Activated T-cell treated with anti-CD3 and anti-CD28 coated beads, Interleukin-2, amount 50 U/mL, for 24 hours (primary cell): ENCODE results near the gene PRR22.
"Not testable (repeated sequence)": the region's sequence is repeated elsewhere in the genome, so short reads cannot be mapped to it uniquely, and the experiment has no call there.

ENCODE experiments used
- DNase-seq: peaks from one replicate; pipeline ENCODE4 v3.0.0-alpha.2; 2020
- H3K27ac Mint-ChIP-seq: 2 replicates; pipeline ENCODE4 v1.8.0; 2020; ENCODE audit warnings: mild to moderate bottlenecking, mixed read lengths
- H3K27me3 Mint-ChIP-seq: 2 replicates; pipeline ENCODE4 v1.8.0; 2020; ENCODE audit warnings: mixed read lengths
- H3K36me3 Mint-ChIP-seq: 2 replicates; pipeline ENCODE4 v1.8.0; 2020; ENCODE audit warnings: low read depth, mixed read lengths
- H3K4me1 Mint-ChIP-seq: 2 replicates; pipeline ENCODE4 v1.8.0; 2020; ENCODE audit warnings: low read depth, mixed read lengths
- H3K4me3 Mint-ChIP-seq: 2 replicates; pipeline ENCODE4 v1.8.0; 2020; ENCODE audit warnings: mild to moderate bottlenecking, moderate library complexity, mixed read lengths
- H3K9me3 Mint-ChIP-seq: 2 replicates; pipeline ENCODE4 v1.8.0; 2020; ENCODE audit warnings: mixed read lengths

PRR22 gene

GRCh38 chr19:5789886-5790558, 5.5 kb upstream of the PRR22 start:
- H3K4me3 Mint-ChIP-seq: peak overlapping the region; percentile 96
- peaks cover 19% of the 10 kb centered on the region for H3K4me1 Mint-ChIP-seq
- no peaks in the 10 kb centered on the region for H3K27me3 Mint-ChIP-seq
- H3K9me3 Mint-ChIP-seq: no peaks in the 10 kb centered on the region
- no peak for DNase-seq
- peak overlapping the region; percentile 100 for H3K27ac Mint-ChIP-seq
- peaks cover 54% of the 10 kb centered on the region for H3K36me3 Mint-ChIP-seq

GRCh38 chr19:5789351-5789761, 4.8 kb upstream of the PRR22 start:
- Mint-ChIP-seq H3K4me3 (peak overlapping the region; percentile 96), H3K4me1 (peaks cover 19% of the 10 kb centered on the region), H3K27ac (peak overlapping the region; percentile 100), H3K27me3 (no peaks in the 10 kb centered on the region), H3K9me3 (no peaks in the 10 kb centered on the region), H3K36me3 (peaks cover 61% of the 10 kb centered on the region)
- no peak for DNase-seq

- H3K4me3 Mint-ChIP-seq: peak overlapping the region; percentile 53
Measured at GRCh38 chr19:5788422-5788821, 3.9 kb upstream of the PRR22 start.

GRCh38 chr19:5787409-5788182, 3.0 kb upstream of the PRR22 start:
- no peak for DNase-seq
- Mint-ChIP-seq H3K27me3 (no peaks in the 10 kb centered on the region), H3K36me3 (peaks cover 71% of the 10 kb centered on the region), H3K27ac (no peak overlapping the region), H3K4me1 (peaks cover 19% of the 10 kb centered on the region), H3K9me3 (no peaks in the 10 kb centered on the region), H3K4me3 (no peak overlapping the region)

More at GRCh38 chr19:5788422-5788821, 3.9 kb upstream of the PRR22 start:
- Mint-ChIP-seq H3K4me1 (peaks cover 19% of the 10 kb centered on the region), H3K9me3 (no peaks in the 10 kb centered on the region), H3K27ac (no peak overlapping the region), H3K36me3 (peaks cover 67% of the 10 kb centered on the region), H3K27me3 (no peaks in the 10 kb centered on the region)
- DNase-seq: no peak

- Mint-ChIP-seq H3K36me3 (peaks cover 73% of the 10 kb centered on the region), H3K27me3 (no peaks in the 10 kb centered on the region), H3K4me1 (peaks cover 19% of the 10 kb centered on the region), H3K9me3 (no peaks in the 10 kb centered on the region), H3K4me3 (no peak overlapping the region), H3K27ac (peak overlapping the region; percentile 22)
- DNase-seq: no peak
Measured at GRCh38 chr19:5786593-5787408, 2.3 kb upstream of the PRR22 start.

- H3K4me1 Mint-ChIP-seq: peaks cover 14% of the 10 kb centered on the region
- no peaks in the 10 kb centered on the region for H3K27me3 Mint-ChIP-seq
- no peak overlapping the region for H3K4me3 Mint-ChIP-seq
- no peak overlapping the region for H3K27ac Mint-ChIP-seq
- H3K36me3 Mint-ChIP-seq: peaks cover 67% of the 10 kb centered on the region
- no peak for DNase-seq
- no peaks in the 10 kb centered on the region for H3K9me3 Mint-ChIP-seq
Measured at GRCh38 chr19:5785423-5785822, 877 bp upstream of the PRR22 start.

- Mint-ChIP-seq H3K36me3 (peaks cover 47% of the 10 kb centered on the region), H3K27me3 (no peaks in the 10 kb centered on the region), H3K27ac (no peak overlapping the region), H3K4me1 (peaks cover 4% of the 10 kb centered on the region), H3K9me3 (no peaks in the 10 kb centered on the region), H3K4me3 (no peak overlapping the region)
- DNase-seq: no peak
Measured at GRCh38 chr19:5782945-5783919, 1.3 kb downstream of the PRR22 start.

GRCh38 chr19:5782322-5782721, 2.2 kb downstream of the PRR22 start:
- no peak overlapping the region for H3K27ac Mint-ChIP-seq
- no peak for DNase-seq
- H3K4me3 Mint-ChIP-seq: no peak overlapping the region
- H3K27me3 Mint-ChIP-seq: no peaks in the 10 kb centered on the region
- H3K4me1 Mint-ChIP-seq: peaks cover 1% of the 10 kb centered on the region
- no peaks in the 10 kb centered on the region for H3K9me3 Mint-ChIP-seq
- peaks cover 40% of the 10 kb centered on the region for H3K36me3 Mint-ChIP-seq

- not testable (repeated sequence) for H3K4me1 Mint-ChIP-seq
Measured at GRCh38 chr19:5780916-5781315, 3.6 kb downstream of the PRR22 start.

GRCh38 chr19:5778402-5778801, 6.1 kb downstream of the PRR22 start:
- DNase-seq: no peak
- Mint-ChIP-seq H3K4me3 (no peak overlapping the region), H3K27me3 (no peaks in the 10 kb centered on the region), H3K27ac (no peak overlapping the region), H3K36me3 (peaks cover 6% of the 10 kb centered on the region), H3K9me3 (no peaks in the 10 kb centered on the region), H3K4me1 (no peaks in the 10 kb centered on the region)

More at GRCh38 chr19:5780916-5781315, 3.6 kb downstream of the PRR22 start:
- H3K27me3 Mint-ChIP-seq, DNase-seq, H3K27ac Mint-ChIP-seq, H3K4me3 Mint-ChIP-seq, H3K9me3 Mint-ChIP-seq: not testable (repeated sequence)
- H3K36me3 Mint-ChIP-seq: peaks cover 26% of the 10 kb centered on the region

GRCh38 chr19:5775668-5776309, 8.8 kb downstream of the PRR22 start:
- H3K36me3 Mint-ChIP-seq: no peaks in the 10 kb centered on the region
- H3K4me1 Mint-ChIP-seq: no peaks in the 10 kb centered on the region
- H3K9me3 Mint-ChIP-seq: no peaks in the 10 kb centered on the region
- no peak overlapping the region for H3K4me3 Mint-ChIP-seq
- no peaks in the 10 kb centered on the region for H3K27me3 Mint-ChIP-seq
- DNase-seq: no peak
- H3K27ac Mint-ChIP-seq: no peak overlapping the region

- no peak overlapping the region for H3K27ac Mint-ChIP-seq
- H3K27me3 Mint-ChIP-seq: no peaks in the 10 kb centered on the region
- H3K36me3 Mint-ChIP-seq: no peaks in the 10 kb centered on the region
- no peaks in the 10 kb centered on the region for H3K9me3 Mint-ChIP-seq
- H3K4me1 Mint-ChIP-seq: no peaks in the 10 kb centered on the region
- H3K4me3 Mint-ChIP-seq: no peak overlapping the region
- DNase-seq: no peak
Measured at GRCh38 chr19:5774921-5775320, 9.6 kb downstream of the PRR22 start.

GRCh38 chr19:5773276-5773675, 11.3 kb downstream of the PRR22 start:
- Mint-ChIP-seq H3K4me3 (no peak overlapping the region), H3K27ac (no peak overlapping the region), H3K36me3 (no peaks in the 10 kb centered on the region), H3K27me3 (no peaks in the 10 kb centered on the region), H3K9me3 (no peaks in the 10 kb centered on the region), H3K4me1 (no peaks in the 10 kb centered on the region)
- DNase-seq: no peak
